ENCODE measurements around the gene ARFIP2. TPM values are rescaled to one million over a fixed set of nuclear protein-coding genes. Genes with fewer than 3 reads are reported as not detected.

Gene ARFIP2
- total and polyA plus RNA-seq, 2 experiments from 2014 or later = 90.1 to 108 TPM

- Histone ChIP-seq H3K27me3 (no peaks in the 10 kb centered on the region), H2AFZ (peak overlapping the region; percentile 40), H3K36me3 (replicated peaks; ENCODE audit: insufficient read depth, low read depth) (no peaks in the 10 kb centered on the region), H3K4me2 (peak overlapping the region; percentile 89), H3K4me1 (ENCODE audit: insufficient read depth) (peaks cover 30% of the 10 kb centered on the region), H3K9me2 (replicated peaks; ENCODE audit: insufficient read depth) (no peaks in the 10 kb centered on the region), H3K27ac (peak overlapping the region; percentile 94), H3K79me2 (peaks cover 39% of the 10 kb centered on the region), H4K20me1 (ENCODE audit: insufficient read depth, poor library complexity, severe bottlenecking) (no peaks in the 10 kb centered on the region), H3K4me3 (peak overlapping the region; percentile 18), H3K9me3 (ENCODE audit: low read depth) (no peaks in the 10 kb centered on the region)
- no peak for TF ChIP-seq EZH2phosphoT487 (IDR thresholded peaks at IDR 0.05; ENCODE audit: low read depth, severe bottlenecking, unreplicated experiment)
- no peak for TF ChIP-seq EZH2 (IDR thresholded peaks at IDR 0.05; ENCODE audit: borderline replicate concordance)
- no peak for TF ChIP-seq CTCF (IDR thresholded peaks at IDR 0.05; ENCODE audit: poor library complexity)
- DNase-seq (ENCODE audit: low spot score) = no peak
- 33% methylated on average over 7 of the region's 7 CpGs for WGBS (ENCODE audit: low lambda C conversion rate, missing lambda C conversion rate)
Measured at GRCh38 chr11:6474413-6474792, 6.7 kb downstream of the ARFIP2 start.

DNA sequence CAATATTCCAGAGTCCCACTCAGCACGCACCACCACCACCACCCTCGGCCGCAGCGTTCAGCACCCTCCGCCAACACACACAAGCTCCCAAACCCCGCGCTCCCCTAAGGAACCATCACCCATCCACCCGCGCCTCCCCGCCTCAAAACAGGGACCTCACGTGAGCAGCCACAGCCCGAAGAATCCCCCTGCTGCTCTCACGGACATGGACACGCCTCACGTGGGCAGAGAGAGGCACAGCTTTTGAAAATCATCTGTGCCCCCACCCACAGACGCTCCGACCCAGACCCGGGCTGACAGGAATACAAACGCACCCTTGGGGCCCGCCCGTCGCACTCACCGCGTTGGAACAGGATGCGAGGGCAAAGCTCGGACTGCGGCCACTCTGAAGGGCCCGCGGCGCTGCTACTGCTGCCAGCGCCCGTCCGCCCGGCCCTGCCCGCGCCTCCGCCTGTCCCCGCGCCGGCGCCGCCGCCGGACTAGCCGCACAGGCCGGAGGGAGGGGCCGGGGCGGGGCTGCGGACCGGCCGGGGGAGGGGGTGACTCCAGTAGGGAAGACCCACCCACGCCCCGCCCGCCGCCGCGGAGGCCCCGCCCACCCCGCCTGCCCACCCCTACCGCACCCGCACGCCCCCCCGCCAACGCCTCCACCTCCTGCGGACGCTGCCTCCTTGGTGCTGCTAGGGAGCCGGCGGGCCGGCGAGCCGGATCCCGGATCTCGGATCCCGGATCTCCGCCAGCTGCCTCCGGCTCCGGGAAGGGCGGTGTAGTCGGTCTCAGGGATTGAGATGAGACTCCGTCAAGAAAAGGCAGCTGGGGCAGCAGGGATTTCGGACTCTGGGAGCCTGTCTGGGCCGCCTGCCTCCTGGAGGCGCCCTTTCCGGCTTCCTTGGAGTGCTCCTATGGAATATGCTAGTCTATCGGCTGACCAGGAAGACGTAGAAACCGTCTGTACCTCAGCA, 7.4 kb downstream of the ARFIP2 start, which contains the start of gene TRIM3:
TRIM3 (minus strand) TSS at position 491 of the 962 bp plus-strand sequence. CDS start 8,246 bp downstream, outside the sequence.
- WGBS (ENCODE audit: low lambda C conversion rate, missing lambda C conversion rate) = under 1% methylated on average over 54 of the region's 87 CpGs
- peak within 1 kb of the TSS; percentile 99 for H2AFZ ChIP-seq

GRCh38 chr11:6472934-6473333, 8.2 kb downstream of the ARFIP2 start:
- Histone ChIP-seq H3K27me3 (no peaks in the 10 kb centered on the region), H3K4me1 (ENCODE audit: insufficient read depth) (peaks cover 39% of the 10 kb centered on the region), H3K4me2 (peak overlapping the region; percentile 89), H3K4me3 (no peak overlapping the region), H3K36me3 (replicated peaks; ENCODE audit: insufficient read depth, low read depth) (no peaks in the 10 kb centered on the region), H2AFZ (no peak overlapping the region), H3K27ac (no peak overlapping the region), H3K9me2 (replicated peaks; ENCODE audit: insufficient read depth) (no peaks in the 10 kb centered on the region), H3K9me3 (ENCODE audit: low read depth) (no peaks in the 10 kb centered on the region), H3K79me2 (peaks cover 42% of the 10 kb centered on the region), H4K20me1 (ENCODE audit: insufficient read depth, poor library complexity, severe bottlenecking) (no peaks in the 10 kb centered on the region)
- 30% methylated on average over 1 of the region's 1 CpG for WGBS (ENCODE audit: low lambda C conversion rate, missing lambda C conversion rate)
- TF ChIP-seq EZH2phosphoT487 (IDR thresholded peaks at IDR 0.05; ENCODE audit: low read depth, severe bottlenecking, unreplicated experiment) = no peak
- no peak for TF ChIP-seq EZH2 (IDR thresholded peaks at IDR 0.05; ENCODE audit: borderline replicate concordance)
- no peak for TF ChIP-seq CTCF (IDR thresholded peaks at IDR 0.05; ENCODE audit: poor library complexity)
- no peak for DNase-seq (ENCODE audit: low spot score)

More for the DNA sequence above, 7.4 kb downstream of the ARFIP2 start, which contains the start of gene TRIM3:
- H4K20me1 ChIP-seq (ENCODE audit: insufficient read depth, poor library complexity, severe bottlenecking) = no peaks in the 10 kb centered on the region
- H3K4me2 ChIP-seq = peak within 1 kb of the TSS; percentile 89
- no peaks in the 10 kb centered on the region for H3K27me3 ChIP-seq
- H3K4me3 ChIP-seq = peak within 1 kb of the TSS; percentile 88
- peak; percentile 48 for TF ChIP-seq CTCF (IDR thresholded peaks at IDR 0.05; ENCODE audit: poor library complexity)
- TF ChIP-seq EZH2phosphoT487 (IDR thresholded peaks at IDR 0.05; ENCODE audit: low read depth, severe bottlenecking, unreplicated experiment) = no peak
- H3K36me3 ChIP-seq (replicated peaks; ENCODE audit: insufficient read depth, low read depth) = no peaks in the 10 kb centered on the region
- peak; percentile 97 for DNase-seq (ENCODE audit: low spot score)
- H3K9me3 ChIP-seq (ENCODE audit: low read depth) = no peaks in the 10 kb centered on the region
- H3K9me2 ChIP-seq (replicated peaks; ENCODE audit: insufficient read depth) = no peaks in the 10 kb centered on the region
- H3K27ac ChIP-seq = peak within 1 kb of the TSS; percentile 94
- peaks cover 35% of the 10 kb centered on the region for H3K4me1 ChIP-seq (ENCODE audit: insufficient read depth)
- H3K79me2 ChIP-seq = peaks cover 34% of the 10 kb centered on the region

Measured in hepatocyte (in vitro differentiated cells).